Measurements from ENCODE around the gene CYBC1.
A peak's percentile ranks its signal among the peaks of the same experiment; 100 is the strongest.
"Not testable (repeated sequence)": the region's sequence is repeated elsewhere in the genome, so short reads cannot be mapped to it uniquely, and the experiment has no call there.

CYBC1 gene

DNA sequence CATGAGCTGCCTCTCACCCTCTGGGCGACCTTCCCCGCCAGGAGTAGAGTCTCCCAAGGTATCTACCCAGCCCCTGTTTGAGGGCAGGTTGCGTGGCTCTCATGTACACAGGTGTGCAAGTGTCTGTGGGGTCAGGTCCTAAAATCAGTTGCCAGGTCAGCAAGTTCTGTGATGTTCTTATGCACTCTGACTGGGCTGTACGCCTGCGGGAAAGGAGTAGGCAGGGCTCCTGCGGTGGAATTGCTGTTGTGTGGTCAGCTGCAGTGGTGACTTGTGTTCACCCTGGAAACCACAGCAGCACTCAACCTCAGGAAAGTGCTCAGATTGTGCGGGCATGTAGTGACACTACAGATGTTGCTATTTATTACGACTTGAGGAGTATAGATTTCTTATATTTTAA, 27.4 kb upstream of the CYBC1 start:
- no peak for DNase-seq

DNA sequence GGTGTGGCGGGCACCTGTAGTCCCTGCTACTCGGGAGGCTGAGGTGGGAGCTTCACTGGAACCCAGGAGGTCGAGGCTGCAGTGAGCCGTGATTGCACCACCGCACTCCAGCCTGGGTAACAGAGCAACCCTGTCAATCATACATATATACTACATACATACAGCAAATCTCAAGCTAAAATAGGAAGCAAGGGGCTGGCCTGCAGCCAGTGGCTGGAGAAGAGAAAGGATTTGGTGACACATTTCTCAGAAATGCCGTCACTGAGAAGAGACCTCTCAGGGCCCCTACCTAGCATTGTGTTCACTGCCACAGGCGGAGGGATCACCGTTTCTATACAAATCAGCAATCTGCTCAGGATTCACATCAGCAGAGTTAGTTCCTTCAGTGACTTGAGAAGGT, 24.9 kb upstream of the CYBC1 start:
- no peak for DNase-seq

DNA sequence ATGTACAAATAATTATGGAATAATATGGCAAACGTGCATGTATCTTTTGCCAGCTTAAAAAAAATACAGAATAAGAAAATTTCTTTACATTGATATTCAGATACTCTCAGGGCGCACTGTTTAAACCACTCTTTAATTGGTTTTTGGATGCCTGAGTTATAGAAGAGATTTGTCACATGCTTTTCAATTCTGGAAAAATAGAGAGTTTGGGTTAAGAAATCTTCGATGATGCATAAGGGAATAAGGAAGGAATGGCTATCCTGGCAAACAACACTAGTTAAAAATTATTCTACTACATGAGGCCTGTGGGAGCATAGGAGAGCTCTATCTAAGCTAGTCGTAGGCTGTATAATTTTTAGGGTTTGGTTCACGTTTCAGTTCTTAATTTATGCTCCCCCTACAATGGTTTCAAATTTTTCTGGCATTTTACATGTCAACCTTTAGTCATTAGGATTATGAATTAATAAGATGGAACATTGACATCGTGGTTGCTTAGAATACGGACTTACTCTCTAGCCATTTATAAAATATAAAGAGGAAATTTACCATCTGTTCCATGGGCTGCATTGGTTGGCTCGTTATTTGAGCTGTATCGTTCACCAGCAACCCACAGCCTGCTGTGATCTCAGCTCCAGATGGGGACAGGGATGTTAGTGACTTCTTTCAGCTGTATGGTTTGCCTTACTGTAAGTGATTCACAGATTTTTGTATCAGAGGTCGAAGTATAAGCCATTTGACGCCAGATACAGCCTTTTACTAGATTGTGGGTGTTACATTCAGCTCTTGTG, 23.9 kb upstream of the CYBC1 start:
- no peak for DNase-seq

DNA sequence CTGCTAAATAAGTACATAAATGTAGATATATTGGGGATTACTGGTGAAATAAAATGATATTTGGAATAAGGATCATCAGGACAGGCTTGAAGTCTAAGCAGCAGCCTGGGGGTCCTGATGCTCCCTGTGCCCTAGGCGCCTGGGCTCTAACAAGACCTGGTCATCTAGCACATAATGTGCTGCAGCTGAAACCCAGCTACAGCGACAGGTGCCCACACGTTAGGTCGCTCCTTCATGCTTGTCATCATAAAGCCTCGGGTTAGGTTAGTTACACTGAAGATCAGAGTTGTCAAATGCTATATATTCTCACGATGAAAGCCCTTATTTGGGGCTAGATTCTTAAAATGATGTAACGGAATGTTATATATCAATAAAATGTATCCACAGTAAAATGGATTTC, 19.5 kb upstream of the CYBC1 start:
- DNase-seq = no peak

DNA sequence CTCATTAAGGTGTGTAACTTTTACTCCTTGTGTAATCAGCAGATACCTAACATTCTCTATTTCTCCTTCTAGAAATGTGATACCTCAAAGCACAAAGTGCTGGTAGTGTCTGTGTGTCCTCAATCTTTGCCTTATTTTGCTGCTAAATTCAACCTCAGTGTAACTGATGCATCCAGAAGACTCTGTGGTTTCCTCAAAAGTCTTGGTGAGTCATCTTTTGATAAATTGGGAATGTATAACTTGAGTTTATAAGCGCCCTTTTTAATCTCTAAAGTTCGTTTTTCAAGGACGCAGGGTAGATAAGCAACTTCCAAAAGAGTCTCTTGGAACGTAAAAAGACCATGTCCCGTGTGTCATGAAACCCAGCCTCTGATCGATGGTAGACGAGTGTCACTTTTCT, 18.1 kb upstream of the CYBC1 start:
- DNase-seq = no peak

DNA sequence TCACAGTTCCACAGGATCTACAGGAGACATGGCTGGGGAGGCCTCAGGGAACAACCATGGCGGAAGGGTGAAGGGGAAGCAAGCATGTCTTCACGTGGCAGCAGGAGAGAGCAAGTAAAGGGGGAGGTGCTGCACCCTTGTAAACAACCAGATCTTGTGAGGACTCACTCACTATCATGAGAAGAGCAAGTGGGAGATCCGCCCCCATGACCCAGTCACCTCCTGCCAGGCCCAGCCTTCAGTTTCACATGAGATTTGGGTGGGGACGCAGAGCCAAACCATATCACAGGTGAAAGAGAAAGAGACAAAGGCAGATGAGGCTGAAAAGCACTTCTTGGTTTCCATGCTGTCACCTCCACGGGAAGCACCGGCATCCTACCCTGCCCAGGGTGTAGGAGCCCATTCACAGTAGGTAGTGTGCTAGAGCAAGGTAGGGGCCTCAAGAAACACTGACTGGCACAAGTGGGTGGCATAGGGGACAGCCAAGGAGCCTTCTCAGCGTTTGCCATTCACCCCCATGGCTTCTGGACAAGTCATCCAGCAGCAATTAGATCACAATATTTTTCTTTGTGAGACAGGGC, 14.6 kb upstream of the CYBC1 start:
- DNase-seq = no peak

DNA sequence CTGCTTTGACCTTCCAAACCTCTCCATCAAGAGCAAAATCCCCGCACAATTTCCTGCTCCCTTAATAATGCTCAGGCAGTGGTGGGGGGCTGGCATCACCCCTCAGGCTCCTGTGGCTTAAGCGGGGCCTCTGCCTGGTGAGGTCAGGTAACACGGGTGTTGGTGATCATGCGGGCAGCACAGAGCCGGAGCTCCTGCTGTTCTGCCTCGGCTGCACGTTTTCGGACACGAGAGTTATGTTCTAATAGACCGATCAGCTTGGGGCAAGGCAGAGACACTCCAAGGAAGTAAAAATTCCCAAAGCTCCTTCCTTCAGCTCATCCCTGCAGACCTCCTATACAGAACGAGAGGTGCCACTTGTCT, 14.0 kb upstream of the CYBC1 start:
- no peak for DNase-seq

DNA sequence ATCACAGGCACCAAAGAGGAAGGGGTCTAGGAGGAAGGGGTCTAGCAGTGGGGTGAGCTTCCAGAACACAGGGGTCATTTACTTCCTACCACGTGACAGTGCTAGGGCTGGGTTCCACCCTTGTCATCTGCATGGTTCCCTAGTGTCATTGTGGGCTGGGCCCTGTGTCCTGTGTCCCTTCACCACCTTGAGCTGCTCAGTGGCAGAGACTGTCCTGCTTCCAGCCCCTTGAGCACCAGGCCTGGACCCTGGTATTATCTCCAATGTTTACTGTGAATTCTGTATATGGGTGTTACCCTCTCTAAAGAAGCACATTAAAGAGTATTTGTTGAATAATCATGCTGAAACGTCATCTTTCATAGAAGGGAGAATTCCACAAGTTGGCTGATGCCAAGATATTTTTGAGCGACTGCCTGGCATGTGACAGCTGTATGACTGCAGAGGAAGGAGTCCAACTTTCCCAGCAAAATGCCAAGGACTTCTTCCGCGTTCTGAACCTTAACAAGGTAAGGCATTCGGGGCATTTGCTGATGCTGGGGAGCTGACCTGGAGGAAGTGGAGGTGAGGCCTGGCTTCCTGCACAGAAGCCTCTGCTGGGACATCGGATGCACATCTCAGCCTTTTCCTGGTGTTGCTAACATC, 13.5 kb upstream of the CYBC1 start:
- no peak for DNase-seq

DNA sequence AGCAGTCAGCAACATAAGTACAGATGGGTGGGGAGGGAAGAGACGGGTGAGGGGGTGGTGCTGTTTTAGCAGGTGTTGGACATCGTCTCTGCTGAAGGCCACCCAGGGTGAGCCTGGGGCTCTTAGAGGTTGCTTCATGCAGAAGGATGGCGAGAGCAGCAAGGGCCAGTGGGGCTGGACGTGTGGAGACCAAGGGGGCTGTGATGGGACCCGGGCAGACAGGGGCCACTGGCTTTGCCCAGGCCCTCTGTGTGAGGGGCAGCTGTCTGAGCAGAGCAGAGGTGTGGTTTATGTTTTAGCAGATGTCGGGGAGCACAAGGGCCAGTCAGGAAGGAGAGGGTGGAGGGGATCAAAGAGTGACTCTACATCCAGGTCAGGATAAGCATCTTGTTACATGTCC, 12.8 kb upstream of the CYBC1 start:
- no peak for DNase-seq

DNA sequence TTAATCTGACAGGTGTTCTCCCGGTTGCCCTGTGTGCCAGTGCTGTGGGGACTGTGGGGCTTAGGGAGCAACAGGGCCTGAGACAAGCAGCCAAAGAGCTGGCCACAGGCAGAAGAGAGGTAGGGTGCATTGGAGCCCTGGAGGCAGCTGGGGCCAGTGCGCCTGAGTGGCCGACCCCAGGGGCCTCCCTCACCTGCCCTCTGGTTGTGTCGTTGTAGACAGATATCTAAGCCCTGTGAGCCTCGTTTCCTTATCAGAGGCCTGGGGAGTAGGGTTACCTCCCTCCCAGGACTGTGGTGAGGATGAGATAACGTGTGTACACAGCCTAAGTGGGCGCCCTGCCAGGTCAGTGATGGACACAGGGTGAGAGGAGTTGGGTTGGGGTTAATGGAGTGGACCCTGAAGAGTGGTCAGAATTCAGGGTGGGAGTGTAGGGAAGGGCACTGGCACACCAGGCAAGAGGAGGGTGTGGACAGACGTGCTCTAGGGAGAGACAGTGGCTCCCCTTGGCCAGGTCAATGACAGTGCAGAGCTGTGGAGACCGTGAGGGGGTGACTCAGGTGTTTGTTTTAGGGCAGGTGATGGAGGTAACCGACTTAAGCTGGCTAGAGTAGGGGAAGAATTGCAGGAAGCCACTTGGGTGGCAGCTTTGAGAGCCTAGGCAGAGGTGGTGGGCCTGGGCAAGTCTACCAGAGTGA, 11.4 kb upstream of the CYBC1 start:
- no peak for DNase-seq

DNA sequence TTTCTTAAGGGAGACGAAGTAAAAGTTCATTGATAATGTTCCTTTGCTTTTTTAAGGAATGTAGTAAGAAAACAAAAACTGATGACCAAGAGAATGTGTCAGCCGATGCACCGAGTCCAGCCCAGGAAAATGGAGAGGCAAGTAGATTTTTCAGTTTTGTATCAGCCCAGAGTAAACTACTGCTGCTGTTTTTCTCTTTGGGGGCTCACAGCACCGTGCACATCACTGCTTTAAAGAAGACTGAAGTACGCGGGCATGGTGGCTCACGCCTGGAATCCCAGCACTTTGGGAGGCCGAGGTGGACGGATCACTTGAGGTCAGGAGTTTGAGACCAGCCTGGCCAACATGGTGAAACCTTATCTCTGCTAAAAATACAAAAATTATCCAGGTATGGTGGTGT, 9.4 kb upstream of the CYBC1 start:
- DNase-seq = not testable (repeated sequence)

DNA sequence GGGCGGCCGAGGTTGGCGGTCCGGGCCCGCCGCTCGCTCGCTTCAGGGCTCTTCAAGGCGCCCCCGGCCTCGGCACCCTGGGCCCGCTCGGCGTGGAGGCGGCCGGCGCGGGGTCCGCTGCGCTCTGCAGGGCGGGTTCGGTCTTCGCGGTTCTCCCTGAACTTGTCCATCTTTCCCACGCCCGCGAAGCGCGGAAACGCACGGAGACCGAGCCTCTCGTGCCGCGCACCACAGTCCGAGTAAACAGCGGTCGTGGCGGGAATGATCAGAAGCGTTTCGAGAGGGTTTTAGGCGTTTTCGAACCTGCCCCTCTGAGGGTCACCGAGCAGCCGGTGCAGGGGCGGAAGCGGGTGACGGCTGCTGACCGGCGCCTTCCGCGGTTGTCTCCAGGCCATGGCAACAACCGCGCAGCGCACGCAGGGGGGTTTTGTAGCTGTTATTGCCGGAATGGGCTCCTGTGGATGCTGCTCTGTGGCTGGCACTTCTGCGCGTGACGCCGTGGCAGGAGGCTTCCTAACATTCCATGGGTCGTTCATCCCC, 8.4 kb upstream of the CYBC1 start:
- no peak for DNase-seq

DNA sequence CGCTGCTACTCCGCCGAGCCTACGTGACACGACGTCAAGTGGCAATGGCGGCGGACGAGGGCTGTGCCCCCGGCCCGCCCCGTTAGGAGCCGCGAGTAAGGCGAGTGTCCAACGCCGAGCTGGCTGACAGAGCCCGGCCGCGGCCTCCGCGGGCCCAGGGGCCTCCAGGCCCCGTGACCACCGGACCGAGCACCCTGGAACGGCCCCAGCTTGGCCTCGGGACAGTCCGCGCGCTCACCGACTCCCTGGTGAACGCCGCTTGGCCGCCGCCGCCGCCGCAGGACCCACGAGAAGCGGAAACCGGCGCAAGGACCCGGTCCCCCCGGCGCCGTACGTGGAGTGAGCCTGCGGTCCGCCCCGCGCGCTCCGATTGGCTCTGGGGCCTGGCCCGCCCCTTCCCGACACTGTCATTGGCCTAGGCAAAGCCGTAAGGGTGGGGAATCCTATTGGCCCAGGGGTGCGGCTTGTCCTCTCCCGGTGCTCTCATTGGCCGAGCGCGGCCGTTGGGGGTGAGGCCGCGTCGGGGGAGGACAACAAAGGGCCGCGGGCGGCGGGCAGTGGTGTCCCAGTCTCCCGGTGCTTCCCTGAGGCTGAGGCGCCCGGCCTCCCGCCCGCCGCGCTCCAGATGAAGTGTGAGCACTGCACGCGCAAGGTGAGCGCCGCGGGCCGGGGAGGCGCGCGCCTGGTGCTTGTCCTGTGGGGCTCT, 7.8 kb upstream of the CYBC1 start, which contains the start of gene NARF:
Gene NARF (plus strand): TSS at position 563 of the 706 bp plus-strand sequence. CDS start 63 bp downstream, at position 626.
- DNase-seq = peak; percentile 91

DNA sequence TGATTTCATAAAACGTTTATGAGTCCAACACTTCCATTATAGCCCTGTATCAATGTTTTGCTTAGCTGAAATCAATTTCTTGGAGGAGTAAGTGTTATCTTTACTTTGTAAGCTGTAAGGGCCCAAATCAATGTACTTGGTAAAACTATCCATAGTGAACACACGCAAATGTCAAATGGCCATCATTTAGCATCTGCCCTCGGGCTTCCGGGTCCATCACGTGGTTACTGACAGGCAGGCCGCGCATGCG, 7.3 kb upstream of the CYBC1 start:
- DNase-seq = no peak

DNA sequence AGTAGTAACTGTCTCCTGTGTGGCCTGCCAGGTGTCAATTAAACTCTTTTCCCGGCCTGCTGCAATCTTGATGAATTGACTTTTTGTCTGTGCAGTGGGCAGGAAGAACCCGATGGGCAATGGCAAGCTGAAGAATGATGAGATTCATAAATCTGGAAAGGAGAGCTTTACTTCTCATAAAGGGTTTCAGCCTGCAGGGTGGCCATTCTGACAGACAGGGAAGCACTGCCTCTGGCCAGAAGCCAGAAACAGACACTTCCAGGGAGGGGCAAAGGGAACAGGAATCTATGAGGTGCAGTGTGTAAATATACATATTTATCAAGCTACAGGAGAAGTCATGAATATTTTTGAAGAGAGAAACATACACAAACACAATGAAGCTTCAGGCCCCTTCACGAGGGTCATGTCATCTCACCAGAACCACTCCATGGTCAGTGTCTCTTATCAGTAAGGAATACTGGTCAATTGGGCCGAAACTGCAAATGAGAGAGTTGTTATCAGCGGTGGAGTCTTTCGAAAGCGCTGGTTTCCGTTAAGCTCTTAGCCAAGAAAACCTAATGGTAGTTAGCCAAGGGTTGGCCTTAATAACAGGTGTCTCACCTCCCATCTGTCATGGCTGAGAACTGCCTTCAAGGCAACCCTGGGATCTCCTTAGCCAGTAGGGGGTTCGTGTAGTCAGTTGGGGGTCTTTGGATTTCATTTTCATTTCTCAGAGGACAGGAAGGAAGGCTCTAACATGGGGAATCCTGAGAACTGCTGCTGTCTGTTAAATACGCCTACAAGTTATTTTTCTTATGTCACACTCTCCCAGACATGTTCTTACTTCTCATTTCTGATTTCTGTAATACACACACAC, 6.7 kb upstream of the CYBC1 start:
- DNase-seq = no peak

DNA sequence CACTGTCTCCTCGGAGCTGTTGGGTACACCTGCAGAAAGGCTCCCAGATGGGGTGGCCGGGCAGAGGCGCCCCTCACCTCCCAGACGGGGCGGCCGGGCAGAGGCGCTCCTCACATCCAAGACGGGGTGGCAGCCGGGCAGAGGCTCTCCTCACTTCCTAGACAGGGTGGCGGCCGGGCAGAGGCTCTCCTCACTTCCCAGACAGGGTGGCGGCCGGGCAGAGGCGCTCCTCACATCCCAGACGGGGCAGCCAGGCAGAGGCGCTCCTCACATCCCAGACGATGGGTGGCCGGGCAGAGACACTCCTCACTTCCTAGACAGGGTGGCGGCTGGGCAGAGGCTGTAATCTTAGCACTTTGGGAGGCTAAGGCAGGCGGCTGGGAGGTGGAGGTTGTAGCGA, 3.2 kb upstream of the CYBC1 start:
- not testable (repeated sequence) for DNase-seq

DNA sequence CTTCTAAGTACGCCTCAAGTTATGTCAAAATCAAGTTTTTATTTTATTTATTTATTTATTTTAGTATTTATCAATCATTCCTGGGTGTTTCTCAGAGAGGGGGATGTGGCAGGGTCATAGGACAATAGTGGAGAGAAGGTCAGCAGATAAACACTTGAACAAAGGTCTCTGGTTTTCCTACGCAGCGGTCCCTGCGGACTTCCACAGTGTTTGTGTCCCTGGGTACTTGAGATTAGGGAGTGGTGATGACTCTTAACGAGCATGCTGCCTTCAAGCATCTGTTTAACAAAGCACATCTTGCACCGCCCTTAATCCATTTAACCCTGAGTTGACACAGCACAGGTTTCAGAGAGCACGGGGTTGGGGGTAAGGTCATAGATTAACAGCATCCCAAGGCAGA, 2.6 kb upstream of the CYBC1 start:
- not testable (repeated sequence) for DNase-seq

DNA sequence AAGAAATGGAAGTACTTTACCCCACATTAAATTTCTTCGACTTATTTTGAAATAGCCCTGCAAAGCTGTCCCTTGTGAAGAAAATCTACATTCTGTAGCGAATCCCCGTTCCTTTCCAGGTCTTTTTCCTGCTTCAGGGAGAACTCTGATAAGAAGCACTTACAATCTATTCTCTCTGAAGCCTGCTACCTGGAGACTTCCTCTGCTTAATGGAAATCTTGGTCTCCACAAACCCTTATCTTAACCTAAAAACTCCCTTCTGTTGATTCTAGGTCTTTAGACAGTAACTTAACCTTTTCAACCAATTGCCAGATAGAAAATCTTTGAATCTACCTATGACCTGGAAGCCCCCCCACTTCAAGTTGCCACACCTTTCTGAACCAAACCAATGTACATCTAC, 1.6 kb upstream of the CYBC1 start:
- DNase-seq = no peak

DNA sequence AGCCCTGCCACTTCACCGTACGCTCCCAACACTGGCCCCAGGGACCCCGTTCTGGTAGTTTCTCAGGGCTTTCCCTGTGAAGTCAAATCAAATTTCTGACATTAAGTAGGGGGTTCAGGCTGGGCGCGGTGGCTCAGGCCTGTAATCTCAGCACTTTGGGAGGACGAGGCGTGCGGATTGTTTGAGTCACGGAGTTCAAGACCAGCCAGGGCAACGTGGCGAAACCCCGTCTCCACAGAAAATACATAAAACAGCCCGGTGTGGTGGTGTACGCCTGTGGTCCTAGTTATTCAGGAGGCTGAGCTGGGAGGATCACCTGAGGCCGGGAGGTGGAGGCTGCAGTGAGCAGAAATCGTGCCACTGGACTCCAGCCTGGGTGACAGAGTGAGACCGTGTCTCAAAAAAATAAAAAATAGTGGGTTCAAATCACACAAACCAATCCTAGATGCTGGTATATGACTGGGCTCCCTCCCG, 632 bp downstream of the CYBC1 start:
- DNase-seq = no peak

DNA sequence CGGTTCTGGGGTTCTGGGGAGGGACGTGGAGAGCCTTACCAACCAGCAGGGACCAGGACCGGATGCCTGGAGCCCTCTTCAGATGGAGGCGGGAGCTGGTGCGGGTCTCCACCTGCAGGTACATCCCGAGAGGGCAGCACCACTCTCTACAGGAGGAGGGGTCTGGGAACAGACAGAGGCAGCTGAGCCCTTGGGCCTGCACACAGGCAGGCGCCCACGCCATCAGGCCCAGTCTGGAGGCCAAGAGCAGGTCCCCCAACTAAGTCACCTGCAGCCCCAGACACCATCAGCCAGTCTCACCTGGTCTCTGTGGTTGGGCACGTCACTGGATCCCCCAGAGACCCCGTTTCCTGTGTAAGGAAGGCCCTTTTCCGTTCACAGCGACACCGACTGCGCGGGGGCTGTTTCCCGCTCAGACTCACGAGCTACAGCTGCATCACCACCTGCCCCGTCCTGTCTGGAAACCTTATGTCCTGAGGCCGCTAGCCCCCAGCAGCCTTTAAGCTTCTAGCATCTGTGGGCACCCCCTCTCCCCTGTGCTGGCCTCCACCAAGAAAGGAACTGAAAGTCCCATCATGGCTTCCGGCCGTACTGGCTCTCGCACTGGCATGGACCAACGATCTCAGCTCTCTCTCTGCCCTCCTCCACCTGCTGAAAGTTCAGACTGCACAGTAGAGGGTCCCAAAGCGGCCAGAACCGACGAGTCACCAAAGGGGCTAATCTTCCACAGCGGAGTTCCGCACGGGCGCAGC, 1.2 kb downstream of the CYBC1 start:
- no peak for DNase-seq

DNA sequence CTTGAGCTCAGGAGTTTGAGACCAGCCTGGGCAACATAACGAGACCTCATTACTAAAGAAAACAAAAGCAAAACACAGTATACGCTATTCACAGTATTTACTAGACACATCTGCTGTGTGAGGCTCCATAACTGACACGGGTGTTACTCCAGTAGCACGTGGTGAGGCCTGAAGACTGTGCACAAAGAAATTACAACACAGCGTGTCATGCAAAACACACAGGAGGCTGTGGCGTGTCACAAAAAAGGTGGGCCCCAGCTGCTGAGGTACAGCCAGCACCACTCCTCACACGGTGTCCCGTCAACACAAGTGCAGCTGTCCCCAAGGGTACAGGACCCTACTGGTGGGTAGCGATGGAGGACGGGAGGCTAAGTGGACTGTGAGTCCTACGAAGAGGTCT, 2.7 kb downstream of the CYBC1 start:
- no peak for DNase-seq

All from SIG-M5 (cell line).